ENCODE results near the gene IAH1. TPM values are rescaled to one million over a fixed set of nuclear protein-coding genes. Genes with fewer than 3 reads are reported as not detected.

The IAH1 gene
- total and polyA plus RNA-seq, 2 experiments from 2014 or later: 12.7 to 33.7 TPM

GRCh38 chr2:9535177-9535576 lies 60.8 kb downstream of the IAH1 start:
- no peaks in the 10 kb centered on the region for H3F3A ChIP-seq (replicated peaks; ENCODE audit: low read depth)
- H3K4me1 ChIP-seq (ENCODE audit: insufficient read depth): no peaks in the 10 kb centered on the region
- no peak overlapping the region for H3K4me2 ChIP-seq
- no peaks in the 10 kb centered on the region for H3K36me3 ChIP-seq (ENCODE audit: insufficient read depth)
- H3K9me2 ChIP-seq (ENCODE audit: insufficient read depth): no peaks in the 10 kb centered on the region
- Mint-ChIP-seq H3K36me3 (ENCODE audit: low read depth) (no peaks in the 10 kb centered on the region), H3K4me1 (no peaks in the 10 kb centered on the region; the same call in 2 of the 3 replicates), H3K4me3 (no peak overlapping the region), H3K27ac (no peak overlapping the region), H3K9me3 (no peaks in the 10 kb centered on the region), H3K27me3 (ENCODE audit: insufficient read depth, low read depth, poor library complexity) (no peaks in the 10 kb centered on the region)
- TF ChIP-seq JUNB (IDR thresholded peaks at IDR 0.05; ENCODE audit: unreplicated experiment) (no peak), EZH2phosphoT487 (IDR thresholded peaks at IDR 0.05; ENCODE audit: unreplicated experiment) (no peak), STAT1 (IDR thresholded peaks at IDR 0.05; ENCODE audit: unreplicated experiment) (no peak), POLR2AphosphoS5 (IDR thresholded peaks at IDR 0.05; ENCODE audit: low read depth) (no peak), CREB1 (CRISPR knock-in tag; IDR thresholded peaks at IDR 0.05; ENCODE audit: low read depth) (no peak)
- TF ChIP-seq, protein P1, sequence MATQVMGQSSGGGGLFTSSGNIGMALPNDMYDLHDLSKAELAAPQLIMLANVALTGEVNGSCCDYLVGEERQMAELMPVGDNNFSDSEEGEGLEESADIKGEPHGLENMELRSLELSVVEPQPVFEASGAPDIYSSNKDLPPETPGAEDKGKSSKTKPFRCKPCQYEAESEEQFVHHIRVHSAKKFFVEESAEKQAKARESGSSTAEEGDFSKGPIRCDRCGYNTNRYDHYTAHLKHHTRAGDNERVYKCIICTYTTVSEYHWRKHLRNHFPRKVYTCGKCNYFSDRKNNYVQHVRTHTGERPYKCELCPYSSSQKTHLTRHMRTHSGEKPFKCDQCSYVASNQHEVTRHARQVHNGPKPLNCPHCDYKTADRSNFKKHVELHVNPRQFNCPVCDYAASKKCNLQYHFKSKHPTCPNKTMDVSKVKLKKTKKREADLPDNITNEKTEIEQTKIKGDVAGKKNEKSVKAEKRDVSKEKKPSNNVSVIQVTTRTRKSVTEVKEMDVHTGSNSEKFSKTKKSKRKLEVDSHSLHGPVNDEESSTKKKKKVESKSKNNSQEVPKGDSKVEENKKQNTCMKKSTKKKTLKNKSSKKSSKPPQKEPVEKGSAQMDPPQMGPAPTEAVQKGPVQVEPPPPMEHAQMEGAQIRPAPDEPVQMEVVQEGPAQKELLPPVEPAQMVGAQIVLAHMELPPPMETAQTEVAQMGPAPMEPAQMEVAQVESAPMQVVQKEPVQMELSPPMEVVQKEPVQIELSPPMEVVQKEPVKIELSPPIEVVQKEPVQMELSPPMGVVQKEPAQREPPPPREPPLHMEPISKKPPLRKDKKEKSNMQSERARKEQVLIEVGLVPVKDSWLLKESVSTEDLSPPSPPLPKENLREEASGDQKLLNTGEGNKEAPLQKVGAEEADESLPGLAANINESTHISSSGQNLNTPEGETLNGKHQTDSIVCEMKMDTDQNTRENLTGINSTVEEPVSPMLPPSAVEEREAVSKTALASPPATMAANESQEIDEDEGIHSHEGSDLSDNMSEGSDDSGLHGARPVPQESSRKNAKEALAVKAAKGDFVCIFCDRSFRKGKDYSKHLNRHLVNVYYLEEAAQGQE (IDR thresholded peaks at IDR 0.05; ENCODE audit: unreplicated experiment): no peak
- TF ChIP-seq, protein P2, sequence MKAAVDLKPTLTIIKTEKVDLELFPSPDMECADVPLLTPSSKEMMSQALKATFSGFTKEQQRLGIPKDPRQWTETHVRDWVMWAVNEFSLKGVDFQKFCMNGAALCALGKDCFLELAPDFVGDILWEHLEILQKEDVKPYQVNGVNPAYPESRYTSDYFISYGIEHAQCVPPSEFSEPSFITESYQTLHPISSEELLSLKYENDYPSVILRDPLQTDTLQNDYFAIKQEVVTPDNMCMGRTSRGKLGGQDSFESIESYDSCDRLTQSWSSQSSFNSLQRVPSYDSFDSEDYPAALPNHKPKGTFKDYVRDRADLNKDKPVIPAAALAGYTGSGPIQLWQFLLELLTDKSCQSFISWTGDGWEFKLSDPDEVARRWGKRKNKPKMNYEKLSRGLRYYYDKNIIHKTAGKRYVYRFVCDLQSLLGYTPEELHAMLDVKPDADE (IDR thresholded peaks at IDR 0.05): no peak
- TF ChIP-seq, protein P3, sequence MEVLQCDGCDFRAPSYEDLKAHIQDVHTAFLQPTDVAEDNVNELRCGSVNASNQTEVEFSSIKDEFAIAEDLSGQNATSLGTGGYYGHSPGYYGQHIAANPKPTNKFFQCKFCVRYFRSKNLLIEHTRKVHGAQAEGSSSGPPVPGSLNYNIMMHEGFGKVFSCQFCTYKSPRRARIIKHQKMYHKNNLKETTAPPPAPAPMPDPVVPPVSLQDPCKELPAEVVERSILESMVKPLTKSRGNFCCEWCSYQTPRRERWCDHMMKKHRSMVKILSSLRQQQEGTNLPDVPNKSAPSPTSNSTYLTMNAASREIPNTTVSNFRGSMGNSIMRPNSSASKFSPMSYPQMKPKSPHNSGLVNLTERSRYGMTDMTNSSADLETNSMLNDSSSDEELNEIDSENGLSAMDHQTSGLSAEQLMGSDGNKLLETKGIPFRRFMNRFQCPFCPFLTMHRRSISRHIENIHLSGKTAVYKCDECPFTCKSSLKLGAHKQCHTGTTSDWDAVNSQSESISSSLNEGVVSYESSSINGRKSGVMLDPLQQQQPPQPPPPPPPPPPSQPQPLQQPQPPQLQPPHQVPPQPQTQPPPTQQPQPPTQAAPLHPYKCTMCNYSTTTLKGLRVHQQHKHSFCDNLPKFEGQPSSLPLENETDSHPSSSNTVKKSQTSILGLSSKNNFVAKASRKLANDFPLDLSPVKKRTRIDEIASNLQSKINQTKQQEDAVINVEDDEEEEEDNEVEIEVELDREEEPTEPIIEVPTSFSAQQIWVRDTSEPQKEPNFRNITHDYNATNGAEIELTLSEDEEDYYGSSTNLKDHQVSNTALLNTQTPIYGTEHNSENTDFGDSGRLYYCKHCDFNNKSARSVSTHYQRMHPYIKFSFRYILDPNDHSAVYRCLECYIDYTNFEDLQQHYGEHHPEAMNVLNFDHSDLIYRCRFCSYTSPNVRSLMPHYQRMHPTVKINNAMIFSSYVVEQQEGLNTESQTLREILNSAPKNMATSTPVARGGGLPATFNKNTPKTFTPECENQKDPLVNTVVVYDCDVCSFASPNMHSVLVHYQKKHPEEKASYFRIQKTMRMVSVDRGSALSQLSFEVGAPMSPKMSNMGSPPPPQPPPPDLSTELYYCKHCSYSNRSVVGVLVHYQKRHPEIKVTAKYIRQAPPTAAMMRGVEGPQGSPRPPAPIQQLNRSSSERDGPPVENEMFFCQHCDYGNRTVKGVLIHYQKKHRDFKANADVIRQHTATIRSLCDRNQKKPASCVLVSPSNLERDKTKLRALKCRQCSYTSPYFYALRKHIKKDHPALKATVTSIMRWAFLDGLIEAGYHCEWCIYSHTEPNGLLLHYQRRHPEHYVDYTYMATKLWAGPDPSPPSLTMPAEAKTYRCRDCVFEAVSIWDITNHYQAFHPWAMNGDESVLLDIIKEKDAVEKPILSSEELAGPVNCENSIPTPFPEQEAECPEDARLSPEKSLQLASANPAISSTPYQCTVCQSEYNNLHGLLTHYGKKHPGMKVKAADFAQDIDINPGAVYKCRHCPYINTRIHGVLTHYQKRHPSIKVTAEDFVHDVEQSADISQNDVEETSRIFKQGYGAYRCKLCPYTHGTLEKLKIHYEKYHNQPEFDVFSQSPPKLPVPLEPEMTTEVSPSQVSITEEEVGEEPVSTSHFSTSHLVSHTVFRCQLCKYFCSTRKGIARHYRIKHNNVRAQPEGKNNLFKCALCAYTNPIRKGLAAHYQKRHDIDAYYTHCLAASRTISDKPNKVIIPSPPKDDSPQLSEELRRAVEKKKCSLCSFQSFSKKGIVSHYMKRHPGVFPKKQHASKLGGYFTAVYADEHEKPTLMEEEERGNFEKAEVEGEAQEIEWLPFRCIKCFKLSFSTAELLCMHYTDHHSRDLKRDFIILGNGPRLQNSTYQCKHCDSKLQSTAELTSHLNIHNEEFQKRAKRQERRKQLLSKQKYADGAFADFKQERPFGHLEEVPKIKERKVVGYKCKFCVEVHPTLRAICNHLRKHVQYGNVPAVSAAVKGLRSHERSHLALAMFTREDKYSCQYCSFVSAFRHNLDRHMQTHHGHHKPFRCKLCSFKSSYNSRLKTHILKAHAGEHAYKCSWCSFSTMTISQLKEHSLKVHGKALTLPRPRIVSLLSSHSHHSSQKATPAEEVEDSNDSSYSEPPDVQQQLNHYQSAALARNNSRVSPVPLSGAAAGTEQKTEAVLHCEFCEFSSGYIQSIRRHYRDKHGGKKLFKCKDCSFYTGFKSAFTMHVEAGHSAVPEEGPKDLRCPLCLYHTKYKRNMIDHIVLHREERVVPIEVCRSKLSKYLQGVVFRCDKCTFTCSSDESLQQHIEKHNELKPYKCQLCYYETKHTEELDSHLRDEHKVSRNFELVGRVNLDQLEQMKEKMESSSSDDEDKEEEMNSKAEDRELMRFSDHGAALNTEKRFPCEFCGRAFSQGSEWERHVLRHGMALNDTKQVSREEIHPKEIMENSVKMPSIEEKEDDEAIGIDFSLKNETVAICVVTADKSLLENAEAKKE (CRISPR knock-in tag; IDR thresholded peaks at IDR 0.05): no peak
- DNase-seq (ENCODE audit: low spot score): no peak
- no peak overlapping the region for H3K4me3 ChIP-seq
- H2AFZ ChIP-seq: no peak overlapping the region
- H3K27me3 ChIP-seq (ENCODE audit: insufficient read depth): no peaks in the 10 kb centered on the region
- H3K27ac ChIP-seq (ENCODE audit: low read depth): no peak overlapping the region
- 0 out of 2 replicates have a peak, but pooled peaks cover 13% of the 10 kb centered on the region for H3K79me2 ChIP-seq (replicated peaks; ENCODE audit: insufficient read depth)
- no peaks in the 10 kb centered on the region for H4K20me1 ChIP-seq (replicated peaks; ENCODE audit: insufficient read depth)
- ATAC-seq: no peak
